HUES64 (cell line): ENCODE measurements around the gene HAVCR2.

Experiments used
- H3K27ac ChIP-seq: 2 replicates; pipeline ENCODE4 v1.7.0; 2013; ENCODE audit warnings: low read depth, low read length, inconsistent platforms
- H3K27me3 ChIP-seq: 2 replicates; pipeline ENCODE4 v1.6.1; 2013; ENCODE audit warnings: mild to moderate bottlenecking, low read length; ENCODE audit not compliant: insufficient read depth
- H3K36me3 ChIP-seq: 2 replicates; pipeline ENCODE4 v1.6.1; 2013; ENCODE audit warnings: mild to moderate bottlenecking, low read length; ENCODE audit not compliant: insufficient read depth
- H3K4me1 ChIP-seq: 2 replicates; pipeline ENCODE4 v1.6.1; 2013; ENCODE audit warnings: mild to moderate bottlenecking, low read length, moderate library complexity; ENCODE audit not compliant: insufficient read depth
- H3K4me3 ChIP-seq: 2 replicates; pipeline ENCODE4 v1.5.1; 2013; ENCODE audit warnings: mild to moderate bottlenecking, low read length, moderate library complexity
- H3K9ac ChIP-seq: 2 replicates; pipeline ENCODE4 v1.6.1; 2013; ENCODE audit warnings: mild to moderate bottlenecking, low read depth, low read length
- H3K9me3 ChIP-seq: 2 replicates; pipeline ENCODE4 v1.6.1; 2013; ENCODE audit warnings: low read depth, low read length; ENCODE audit not compliant: insufficient read depth
- WGBS: fragments of 150-250, 120-280 bp; methylation state at CpG from one replicate; pipeline ENCODE4 v1.1.7; 2013; ENCODE audit warnings: missing lambda C conversion rate; 5-methylcytosine and 5-hydroxymethylcytosine counted together

HAVCR2 gene

GRCh38 chr5:157086751-157087359, 22.0 kb downstream of the HAVCR2 start:
- Histone ChIP-seq H3K27me3 (no peaks in the 10 kb centered on the region), H3K9me3 (no peaks in the 10 kb centered on the region), H3K36me3 (no peaks in the 10 kb centered on the region), H3K27ac (no peak overlapping the region), H3K4me3 (no peak overlapping the region), H3K4me1 (no peaks in the 10 kb centered on the region), H3K9ac (no peak overlapping the region)
- 96% methylated on average over 8 of the region's 8 CpGs for WGBS

- no peaks in the 10 kb centered on the region for H3K36me3 ChIP-seq
- H3K4me1 ChIP-seq = no peaks in the 10 kb centered on the region
- no peak overlapping the region for H3K9ac ChIP-seq
- H3K4me3 ChIP-seq = no peak overlapping the region
- H3K27ac ChIP-seq = no peak overlapping the region
- 91% methylated on average over 4 of the region's 4 CpGs for WGBS
- H3K9me3 ChIP-seq = no peaks in the 10 kb centered on the region
- H3K27me3 ChIP-seq = no peaks in the 10 kb centered on the region
Observed at GRCh38 chr5:157085930-157086329, 22.9 kb downstream of the HAVCR2 start.

GRCh38 chr5:157080286-157080685, 28.6 kb downstream of the HAVCR2 start:
- Histone ChIP-seq H3K36me3 (no peaks in the 10 kb centered on the region), H3K4me3 (no peak overlapping the region), H3K4me1 (no peaks in the 10 kb centered on the region), H3K27ac (no peak overlapping the region), H3K9me3 (no peaks in the 10 kb centered on the region), H3K27me3 (no peaks in the 10 kb centered on the region), H3K9ac (no peak overlapping the region)
- WGBS = 94% methylated on average over 2 of the region's 2 CpGs

GRCh38 chr5:157076558-157076957, 32.3 kb downstream of the HAVCR2 start:
- H3K27ac ChIP-seq = no peak overlapping the region
- H3K9me3 ChIP-seq = no peaks in the 10 kb centered on the region
- no peaks in the 10 kb centered on the region for H3K4me1 ChIP-seq
- no peaks in the 10 kb centered on the region for H3K27me3 ChIP-seq
- 93% methylated on average over 4 of the region's 4 CpGs for WGBS
- H3K36me3 ChIP-seq = no peaks in the 10 kb centered on the region
- no peak overlapping the region for H3K4me3 ChIP-seq
- H3K9ac ChIP-seq = no peak overlapping the region

GRCh38 chr5:157072508-157072907, 36.3 kb downstream of the HAVCR2 start:
- Histone ChIP-seq H3K36me3 (no peaks in the 10 kb centered on the region), H3K9ac (no peak overlapping the region), H3K27ac (no peak overlapping the region), H3K27me3 (no peaks in the 10 kb centered on the region), H3K4me1 (no peaks in the 10 kb centered on the region), H3K4me3 (no peak overlapping the region), H3K9me3 (no peaks in the 10 kb centered on the region)
- WGBS = 78% methylated on average over 2 of the region's 3 CpGs

GRCh38 chr5:157069949-157070348, 38.9 kb downstream of the HAVCR2 start:
- Histone ChIP-seq H3K9me3 (no peaks in the 10 kb centered on the region), H3K27ac (no peak overlapping the region), H3K36me3 (no peaks in the 10 kb centered on the region), H3K4me3 (no peak overlapping the region), H3K27me3 (no peaks in the 10 kb centered on the region), H3K4me1 (no peaks in the 10 kb centered on the region), H3K9ac (no peak overlapping the region)
- 90% methylated on average over 3 of the region's 3 CpGs for WGBS

- Histone ChIP-seq H3K9me3 (no peaks in the 10 kb centered on the region), H3K27me3 (no peaks in the 10 kb centered on the region), H3K27ac (no peak overlapping the region), H3K9ac (no peak overlapping the region), H3K4me3 (no peak overlapping the region), H3K4me1 (no peaks in the 10 kb centered on the region), H3K36me3 (no peaks in the 10 kb centered on the region)
- WGBS = 95% methylated on average over 5 of the region's 5 CpGs
Observed at GRCh38 chr5:157068785-157069184, 40.1 kb downstream of the HAVCR2 start.

- no peak overlapping the region for H3K9ac ChIP-seq
- H3K9me3 ChIP-seq = no peaks in the 10 kb centered on the region
- no peak overlapping the region for H3K27ac ChIP-seq
- H3K4me3 ChIP-seq = no peak overlapping the region
- no peaks in the 10 kb centered on the region for H3K4me1 ChIP-seq
- WGBS = 95% methylated on average over 5 of the region's 5 CpGs
- H3K27me3 ChIP-seq = no peaks in the 10 kb centered on the region
- H3K36me3 ChIP-seq = no peaks in the 10 kb centered on the region
Observed at GRCh38 chr5:157068339-157068738, 40.5 kb downstream of the HAVCR2 start.

GRCh38 chr5:157067005-157067404, 41.8 kb downstream of the HAVCR2 start:
- Histone ChIP-seq H3K27ac (no peak overlapping the region), H3K4me1 (no peaks in the 10 kb centered on the region), H3K27me3 (no peaks in the 10 kb centered on the region), H3K36me3 (no peaks in the 10 kb centered on the region), H3K4me3 (no peak overlapping the region), H3K9me3 (no peaks in the 10 kb centered on the region), H3K9ac (no peak overlapping the region)
- WGBS = 74% methylated on average over 2 of the region's 2 CpGs

GRCh38 chr5:157066080-157066479, 42.8 kb downstream of the HAVCR2 start:
- WGBS = 93% methylated on average over 2 of the region's 2 CpGs
- H3K4me1 ChIP-seq = no peaks in the 10 kb centered on the region

GRCh38 chr5:157063776-157064430, 44.9 kb downstream of the HAVCR2 start:
- H3K36me3 ChIP-seq = no peaks in the 10 kb centered on the region
- H3K4me3 ChIP-seq = no peak overlapping the region
- 93% methylated on average over 4 of the region's 4 CpGs for WGBS
- H3K27ac ChIP-seq = no peak overlapping the region
- H3K4me1 ChIP-seq = no peaks in the 10 kb centered on the region
- no peak overlapping the region for H3K9ac ChIP-seq
- no peaks in the 10 kb centered on the region for H3K9me3 ChIP-seq
- no peaks in the 10 kb centered on the region for H3K27me3 ChIP-seq

More at GRCh38 chr5:157066080-157066479, 42.8 kb downstream of the HAVCR2 start:
- no peaks in the 10 kb centered on the region for H3K27me3 ChIP-seq
- H3K9me3 ChIP-seq = no peaks in the 10 kb centered on the region
- no peaks in the 10 kb centered on the region for H3K36me3 ChIP-seq
- no peak overlapping the region for H3K9ac ChIP-seq
- H3K4me3 ChIP-seq = no peak overlapping the region
- H3K27ac ChIP-seq = no peak overlapping the region
